ENCODE measurements around the gene TEX14. TPM values are rescaled to one million over a fixed set of nuclear protein-coding genes. Genes with fewer than 3 reads are reported as not detected.

The TEX14 gene
- total RNA-seq, 1 experiment from 2014 or later: 0.89 TPM

GRCh38 chr17:58517928-58518609 lies 173.8 kb downstream of the TEX14 start (continued):
- TF ChIP-seq CTCF (IDR thresholded peaks at IDR 0.05 in 2 of 3, conservative IDR thresholded peaks at IDR 0.05 in 1 of 3; ENCODE audit: borderline replicate concordance in 1 of 3, insufficient read depth in 1 of 3, low read depth in 2 of 3, low read length in 2 of 3) (no peak), CBX3 (IDR thresholded peaks at IDR 0.05; ENCODE audit: low read depth) (no peak), TCF7L2 (IDR thresholded peaks at IDR 0.05; ENCODE audit: borderline replicate concordance, extremely low read depth, insufficient read depth, insufficient read length) (peak; percentile 56), EGR1 (IDR thresholded peaks at IDR 0.05; ENCODE audit: low read depth) (peak; percentile 98)

- DNase-seq (ENCODE audit: low read depth, low spot score) (no peak), ATAC-seq (peak; percentile 47)
- peak overlapping the region; percentile 58 for H3K27ac ChIP-seq (ENCODE audit: low read depth, low read length)
- H2AFZ ChIP-seq (ENCODE audit: low read depth, low read length, poor library complexity, severe bottlenecking): no peak overlapping the region
- peak overlapping the region; percentile 72 for H3K9ac ChIP-seq (ENCODE audit: low read length)
- no peaks in the 10 kb centered on the region for H3K27me3 ChIP-seq (ENCODE audit: insufficient read depth, low read length)
- no peaks in the 10 kb centered on the region for H3K9me3 ChIP-seq (ENCODE audit: control insufficient read depth in 1 of 2, insufficient read depth in 1 of 2, low read depth in 1 of 2, low read length in 2 of 2)
- ChIA-PET POLR2A (interaction anchor here (1.1 to 6.4 kb wide), 5 partner anchors 10 to 140 kb away, joined by 3 to 121 read pairs (median 6); no protein-coding TSS in a partner anchor), RAD21 (ENCODE audit: low non-redundant PET in 1 of 2, low total read pairs in 2 of 2, uncharacterized antibody in 2 of 2, unreplicated experiment in 2 of 2) (no interaction called here), CTCF (interaction anchor here (1.5 to 2.4 kb wide), 3 partner anchors 11 to 488 kb away, joined by 4 to 26 read pairs (median 15); no protein-coding TSS in a partner anchor)
- H3K79me2 ChIP-seq (ENCODE audit: insufficient read depth, low read length): peaks cover 16% of the 10 kb centered on the region; the same call in 1 of the 2 replicates
- TF ChIP-seq ZFX (IDR thresholded peaks at IDR 0.05) (peak; percentile 17; the same call in 1 of the 2 replicates), CBX3 (IDR thresholded peaks at IDR 0.05; ENCODE audit: low read depth) (no peak), POLR2AphosphoS5 (IDR thresholded peaks at IDR 0.05; ENCODE audit: low read depth, low read length) (peak; percentile 26; the same call in 1 of the 2 replicates)
- no peaks in the 10 kb centered on the region for H3K9me2 ChIP-seq (ENCODE audit: insufficient read depth)
- intact Hi-C loops (cut with micrococcal nuclease): loop anchor here (5.0 to 10.0 kb wide), 3 partner anchors 200 to 925 kb away; partner anchors contain the start of gene TRIM37
- H3K4me1 ChIP-seq (ENCODE audit: control insufficient read depth in 1 of 2, insufficient read depth in 2 of 2, low read length in 2 of 2): peaks cover 23 to 41% of the 10 kb centered on the region in 2 experiments
- BruUV-seq (replicated peaks): no TSS peak
- H3K4me2 ChIP-seq (ENCODE audit: low read length): peak overlapping the region; percentile 94
- H3K36me3 ChIP-seq (ENCODE audit: control insufficient read depth in 1 of 2, insufficient read depth in 2 of 2, low read length in 2 of 2): peaks cover 0 to under 1% of the 10 kb centered on the region in 2 experiments; a peak in 1 of 4 replicates
- no peaks in the 10 kb centered on the region for H4K20me1 ChIP-seq (ENCODE audit: insufficient read depth)
- H3K4me3 ChIP-seq (replicated peaks in 1 of 2; ENCODE audit: low read depth in 1 of 2, low read length in 2 of 2): peak overlapping the region; percentile 69 to 72
These were observed 174.4 kb downstream of the TEX14 start for GRCh38 chr17:58517378-58517927.
